HepG2 (cell line): ENCODE results near the gene KCNK7. TPM values are rescaled to one million over a fixed set of nuclear protein-coding genes. Genes with fewer than 3 reads are reported as not detected.

Source experiments
- AGO1 ChIP-seq: fragments of 200-400 bp; formaldehyde crosslinking; IDR thresholded peaks from 2 replicates; pipeline ENCODE4 v1.6.1; 2017; ENCODE audit warnings: mild to moderate bottlenecking, low read depth, low read length, moderate library complexity; ENCODE audit not compliant: poor library complexity, severe bottlenecking
- ATF7-NPFF ChIP-seq: sonication (generic); formaldehyde crosslinking; IDR thresholded peaks from 2 replicates; pipeline ENCODE4 v1.8.1; 2023; ENCODE audit warnings: mild to moderate bottlenecking, low read depth, missing genetic modification reagents, moderate library complexity
- CHD4 ChIP-seq: fragments of 200-600 bp; sonication (generic); IDR thresholded peaks from 2 replicates; pipeline ENCODE4 v1.7.0; 2017; ENCODE audit warnings: mild to moderate bottlenecking, low read length, borderline replicate concordance
- HMGXB3 ChIP-seq: sonication (generic); formaldehyde crosslinking; IDR thresholded peaks from 2 replicates; pipeline ENCODE4 v1.4.0; 2020; ENCODE audit warnings: missing genetic modification reagents, borderline replicate concordance
- MED1 ChIP-seq: sonication (generic); formaldehyde crosslinking; IDR thresholded peaks from 2 replicates; pipeline ENCODE4 v1.4.0; 2020; ENCODE audit warnings: missing genetic modification reagents
- NR2C2 ChIP-seq: sonication (generic); formaldehyde crosslinking; IDR thresholded peaks from 2 replicates; pipeline ENCODE4 v1.4.0; 2020; ENCODE audit warnings: missing genetic modification reagents, mild to moderate bottlenecking, moderate library complexity, borderline replicate concordance
- STAT6 ChIP-seq: sonication (generic); formaldehyde crosslinking; IDR thresholded peaks from 2 replicates; pipeline ENCODE4 v1.4.0; 2020; ENCODE audit warnings: missing genetic modification reagents, mild to moderate bottlenecking, borderline replicate concordance
- ZBTB8A ChIP-seq: sonication (generic); formaldehyde crosslinking; IDR thresholded peaks from 2 replicates; pipeline ENCODE4 v1.4.0; 2020; ENCODE audit warnings: mild to moderate bottlenecking, low read depth, missing genetic modification reagents, borderline replicate concordance
- ZGPAT ChIP-seq: IDR thresholded peaks from 2 replicates; pipeline ENCODE4 v1.6.1; 2016; ENCODE audit warnings: mild to moderate bottlenecking
- ZNF543 ChIP-seq: sonication (generic); formaldehyde crosslinking; IDR thresholded peaks from 2 replicates; pipeline ENCODE4 v1.4.0; 2020; ENCODE audit warnings: mild to moderate bottlenecking, missing genetic modification reagents
- ZNF660 ChIP-seq: sonication (generic); formaldehyde crosslinking; IDR thresholded peaks from 2 replicates; pipeline ENCODE4 v1.5.1; 2020; ENCODE audit warnings: mild to moderate bottlenecking, low read depth, missing genetic modification reagents, borderline replicate concordance
- ZNF788 ChIP-seq: sonication (generic); formaldehyde crosslinking; IDR thresholded peaks from 2 replicates; pipeline ENCODE4 v1.5.0; 2020; ENCODE audit warnings: mild to moderate bottlenecking, missing genetic modification reagents, borderline replicate concordance
- ZNF878 ChIP-seq: sonication (generic); formaldehyde crosslinking; IDR thresholded peaks from 2 replicates; pipeline ENCODE4 v1.8.1; 2023; ENCODE audit warnings: mild to moderate bottlenecking, missing genetic modification reagents, moderate library complexity
- polyA plus RNA-seq, 8 experiments: library from polyadenylated mRNA; depleted of rRNA in 3 of 8; stranded (reverse) in 7 of 8; unstranded in 1 of 8; fragments of >200 nt; fragmentation: Illumina TruSeq in 4 of 8; extraction: Trizol in 4 of 8; gene quantifications; 2 replicates each; pipeline versions ENCODE4 v1.2.1 to v1.2.3, GENCODE V29; 2011 to 2016; ENCODE audit warnings: low read depth in 4 of 8, missing spikeins in 1 of 8, mixed read lengths in 1 of 8; ENCODE audit not compliant: insufficient read depth in 1 of 8
- total RNA-seq, 5 experiments: library from RNA; depleted of rRNA; stranded (reverse); fragments of >200 nt; fragmentation: Illumina TruSeq; extraction: Trizol; gene quantifications; 2 replicates each; pipeline ENCODE4 v1.2.3, GENCODE V29; 2016; ENCODE audit warnings: low read depth in 1 of 5
- TF ChIP-seq, protein P1 (sequence below): sonication (generic); formaldehyde crosslinking; IDR thresholded peaks from 2 replicates; pipeline ENCODE4 v1.5.0; 2020; ENCODE audit warnings: missing genetic modification reagents
- TF ChIP-seq, protein P2 (sequence below), 2 experiments: sonication (generic) in 1 of 2; formaldehyde crosslinking in 1 of 2; IDR thresholded peaks; 2 replicates each; pipeline versions ENCODE4 v1.5.1 to v1.6.1; 2011 to 2020; ENCODE audit warnings: borderline replicate concordance in 1 of 2, low read depth in 1 of 2, low read length in 1 of 2, mild to moderate bottlenecking in 1 of 2, missing genetic modification reagents in 1 of 2, moderate library complexity in 1 of 2

Gene KCNK7
- total and polyA plus RNA-seq, 2 of the 13 experiments (the other 11 are each of a cell fraction or from before 2014, with no cell fraction given) = 0.11 TPM; not detected in 1

GRCh38 chr11:65615229-65615949 lies 19.8 kb upstream of the KCNK7 start, which contains the start of gene PCNX3 (continued):
- TF ChIP-seq NR2C2 (CRISPR knock-in tag) (peak; percentile 100), HMGXB3 (CRISPR knock-in tag) (no peak), AGO1 (no peak), ZGPAT (CRISPR knock-in tag) (peak; percentile 30; the same call in 1 of the 2 replicates), ZNF543 (0 out of 2 replicates have a peak, but pooled peaks have one; percentile 38), STAT6 (no peak), CHD4 (no peak), ZNF878 (0 out of 2 replicates have a peak, but pooled peaks have one; percentile 21), ZNF788 (peak; percentile 84; the same call in 1 of the 2 replicates), MED1 (CRISPR knock-in tag) (peak; percentile 67), ATF7-NPFF (CRISPR knock-in tag) (no peak), ZBTB8A (CRISPR knock-in tag) (no peak), ZNF660 (no peak)
- TF ChIP-seq, protein P1, sequence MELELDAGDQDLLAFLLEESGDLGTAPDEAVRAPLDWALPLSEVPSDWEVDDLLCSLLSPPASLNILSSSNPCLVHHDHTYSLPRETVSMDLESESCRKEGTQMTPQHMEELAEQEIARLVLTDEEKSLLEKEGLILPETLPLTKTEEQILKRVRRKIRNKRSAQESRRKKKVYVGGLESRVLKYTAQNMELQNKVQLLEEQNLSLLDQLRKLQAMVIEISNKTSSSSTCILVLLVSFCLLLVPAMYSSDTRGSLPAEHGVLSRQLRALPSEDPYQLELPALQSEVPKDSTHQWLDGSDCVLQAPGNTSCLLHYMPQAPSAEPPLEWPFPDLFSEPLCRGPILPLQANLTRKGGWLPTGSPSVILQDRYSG = no peak; the same call in 1 of the 2 replicates
- TF ChIP-seq, protein P2, sequence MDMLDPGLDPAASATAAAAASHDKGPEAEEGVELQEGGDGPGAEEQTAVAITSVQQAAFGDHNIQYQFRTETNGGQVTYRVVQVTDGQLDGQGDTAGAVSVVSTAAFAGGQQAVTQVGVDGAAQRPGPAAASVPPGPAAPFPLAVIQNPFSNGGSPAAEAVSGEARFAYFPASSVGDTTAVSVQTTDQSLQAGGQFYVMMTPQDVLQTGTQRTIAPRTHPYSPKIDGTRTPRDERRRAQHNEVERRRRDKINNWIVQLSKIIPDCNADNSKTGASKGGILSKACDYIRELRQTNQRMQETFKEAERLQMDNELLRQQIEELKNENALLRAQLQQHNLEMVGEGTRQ (IDR thresholded peaks at IDR 0.05; ENCODE audit: low read depth, low read length) = no peak
- TF ChIP-seq, protein P2 (CRISPR knock-in tag; IDR thresholded peaks at IDR 0.05; ENCODE audit: borderline replicate concordance) = no peak; the same call in 1 of the 2 replicates
